ENCODE data around the gene RASA2.

GRCh38 chr3:141557961-141558706 lies 71.3 kb downstream of the RASA2 start:
- TF ChIP-seq FOXP2 (optimal IDR thresholded peaks at IDR 0.05; ENCODE audit: control extremely low read depth, extremely low read length, insufficient read depth) (no peak), POLR2AphosphoS5 (IDR thresholded peaks at IDR 0.05; ENCODE audit: borderline replicate concordance, low read depth, low read length) (no peak)

Data from SK-N-MC (cell line).